ENCODE results near the gene NOTO.

Gene NOTO

DNA sequence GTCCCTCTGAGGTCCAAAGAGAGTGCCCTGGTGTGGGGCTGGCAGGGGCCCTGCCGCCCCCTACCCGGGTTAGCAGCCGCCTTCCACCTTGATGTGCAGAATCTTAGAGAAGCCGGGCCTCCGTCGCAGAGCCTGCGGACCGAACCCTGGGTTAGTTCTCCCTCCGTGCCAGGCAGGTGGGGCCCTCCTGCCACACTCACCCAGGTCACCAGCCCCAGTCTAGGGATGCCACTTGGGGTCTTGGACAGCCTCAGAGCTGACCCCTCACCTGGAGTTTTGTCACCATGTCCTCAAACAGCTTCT, 56.5 kb downstream of the NOTO start:
- DNase-seq = no peak

DNA sequence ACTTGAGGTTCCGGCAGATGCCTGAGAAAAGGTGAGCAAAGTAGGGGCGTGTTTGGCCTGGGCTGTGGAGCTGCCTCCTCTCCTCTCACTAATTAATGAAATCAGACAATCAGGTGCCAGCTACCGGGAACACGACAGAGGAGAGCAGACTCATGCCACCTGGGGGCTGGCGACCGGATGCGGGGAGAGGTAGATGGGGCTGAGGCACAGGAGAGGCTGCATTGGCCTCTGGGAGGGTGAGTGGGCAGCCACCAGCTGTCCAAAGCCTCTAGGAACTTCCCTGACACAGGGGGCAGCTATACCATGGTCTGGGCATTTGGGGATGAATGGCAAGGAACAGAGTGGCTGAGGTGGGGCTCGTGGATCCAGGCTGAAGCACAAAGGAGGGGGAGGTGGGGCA, 56.9 kb downstream of the NOTO start:
- DNase-seq = no peak

DNA sequence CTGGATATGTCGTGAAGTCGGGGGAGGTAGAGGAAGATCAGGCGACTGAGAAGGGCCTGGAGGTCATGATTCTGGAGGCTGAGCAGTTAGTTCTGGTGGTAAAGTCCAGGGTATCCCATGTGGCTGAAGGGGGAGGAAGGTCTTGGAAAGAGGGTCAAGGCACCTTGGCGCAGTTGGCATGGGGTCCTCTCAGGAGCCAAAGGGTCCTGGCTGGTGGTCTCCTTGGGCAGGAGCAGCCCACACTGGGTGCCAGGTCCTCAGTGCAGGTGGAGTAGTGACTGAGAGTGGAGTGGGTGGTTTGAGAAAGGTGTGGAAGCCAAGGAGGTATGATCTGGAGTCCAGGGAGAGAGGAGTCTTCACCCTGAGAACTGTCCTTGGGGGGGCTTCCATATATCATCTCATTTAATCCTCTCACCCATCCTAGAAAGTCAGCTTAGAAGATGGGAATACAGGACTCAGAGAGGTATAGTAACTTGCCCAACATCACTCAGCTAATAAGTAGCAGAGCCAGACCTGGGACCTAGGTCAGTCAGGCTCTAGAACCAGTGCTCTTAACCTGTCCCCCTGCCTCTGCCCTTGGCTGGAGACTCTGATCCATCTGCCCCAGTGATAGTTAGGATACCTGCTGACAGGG, 57.4 kb downstream of the NOTO start:
- no peak for DNase-seq

DNA sequence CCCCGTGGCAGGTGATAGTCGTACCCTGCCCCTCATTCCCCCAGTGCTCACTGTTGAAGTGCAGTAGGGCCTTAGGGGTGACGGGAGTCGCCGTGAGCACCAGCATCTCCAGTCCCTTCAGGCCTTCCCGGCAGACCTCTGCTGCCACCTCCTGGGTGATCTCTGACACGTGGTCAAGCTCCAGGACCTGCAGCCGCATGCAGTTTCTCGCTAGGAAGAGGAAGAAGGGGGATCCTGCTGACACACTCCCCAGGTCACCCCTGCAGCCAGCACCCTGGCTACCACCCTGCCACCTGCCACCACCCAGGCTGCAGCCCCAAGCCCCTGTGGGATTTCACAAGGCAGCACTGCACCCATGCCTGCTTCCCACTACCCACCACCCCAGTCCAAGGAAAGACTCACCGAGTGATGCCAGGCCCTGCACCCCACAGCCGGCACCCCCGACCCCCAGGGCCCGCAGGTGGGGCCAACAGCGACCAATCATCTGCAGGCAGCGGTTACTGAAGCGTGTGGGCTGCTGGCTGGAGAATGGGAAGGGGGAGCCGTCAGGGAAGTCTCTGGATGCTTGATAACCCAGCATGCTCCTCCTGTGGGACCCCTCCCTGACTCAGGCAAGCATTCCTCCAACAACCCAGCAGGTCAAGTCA, 58.1 kb downstream of the NOTO start:
- no peak for DNase-seq
